SHP77 treated with DMSO at 0.1 percent for 48 hours (cell line): ENCODE measurements around the gene HEG1.
"Not testable (repeated sequence)": the region's sequence is repeated elsewhere in the genome, so short reads cannot be mapped to it uniquely, and the experiment has no call there.

Experiments
- DNase-seq: peaks from one replicate; lab custom pipeline; 2025; lab: John Stamatoyannopoulos, UW

The HEG1 gene

GRCh38 chr3:124984754-124985153 lies 71.0 kb downstream of the HEG1 start:
- DNase-seq: no peak

GRCh38 chr3:124982855-124983254 lies 72.9 kb downstream of the HEG1 start:
- DNase-seq: no peak

- no peak for DNase-seq
Observed at GRCh38 chr3:124981472-124981871, 74.3 kb downstream of the HEG1 start.

GRCh38 chr3:124978627-124979026 lies 77.2 kb downstream of the HEG1 start:
- no peak for DNase-seq

GRCh38 chr3:124976383-124976782 lies 79.4 kb downstream of the HEG1 start:
- no peak for DNase-seq

- no peak for DNase-seq
Observed at GRCh38 chr3:124974691-124975090, 81.1 kb downstream of the HEG1 start.

GRCh38 chr3:124973290-124973689 lies 82.5 kb downstream of the HEG1 start:
- no peak for DNase-seq

GRCh38 chr3:124972457-124972856 lies 83.3 kb downstream of the HEG1 start:
- peak; percentile 46 for DNase-seq

GRCh38 chr3:124969963-124970722 lies 85.7 kb downstream of the HEG1 start:
- no peak for DNase-seq

GRCh38 chr3:124969190-124969589 lies 86.6 kb downstream of the HEG1 start:
- DNase-seq: no peak

GRCh38 chr3:124967964-124968363 lies 87.8 kb downstream of the HEG1 start:
- no peak for DNase-seq

- DNase-seq: no peak
Observed at GRCh38 chr3:124966521-124967445, 89.0 kb downstream of the HEG1 start.

- DNase-seq: peak; percentile 92
Observed at GRCh38 chr3:124965413-124965812, 90.4 kb downstream of the HEG1 start.

- no peak for DNase-seq
Observed at GRCh38 chr3:124964387-124964786, 91.4 kb downstream of the HEG1 start.

GRCh38 chr3:124963755-124964154 lies 92.0 kb downstream of the HEG1 start:
- DNase-seq: no peak

- DNase-seq: no peak
Observed at GRCh38 chr3:124962403-124962940, 93.3 kb downstream of the HEG1 start.

- DNase-seq: no peak
Observed at GRCh38 chr3:124960698-124961097, 95.1 kb downstream of the HEG1 start.

- DNase-seq: no peak
Observed at GRCh38 chr3:124960105-124960504, 95.7 kb downstream of the HEG1 start.

GRCh38 chr3:124957951-124958350 lies 97.8 kb downstream of the HEG1 start:
- not testable (repeated sequence) for DNase-seq

- no peak for DNase-seq
Observed at GRCh38 chr3:124952282-124952855, 103.4 kb downstream of the HEG1 start.

- DNase-seq: peak; percentile 90
Observed at GRCh38 chr3:124951511-124952281, 104.1 kb downstream of the HEG1 start.

- DNase-seq: no peak
Observed at GRCh38 chr3:124950026-124950425, 105.8 kb downstream of the HEG1 start.
